Tongue (tissue), 2 donors: ENCODE results near the gene GALK2. TPM values are rescaled to one million over a fixed set of nuclear protein-coding genes. Genes with fewer than 3 reads are reported as not detected.

Source experiments
- DNase-seq: peaks from one replicate; pipeline ENCODE4 v3.0.0-alpha.2; 2015
- total RNA-seq: library from RNA; depleted of rRNA; stranded (reverse); fragments of >200 nt; gene quantifications from one replicate; pipeline ENCODE4 v1.2.3, GENCODE V29; 2014

Gene GALK2
- total RNA-seq, 1 donor from 2014 or later, result 45.1 TPM

DNA sequence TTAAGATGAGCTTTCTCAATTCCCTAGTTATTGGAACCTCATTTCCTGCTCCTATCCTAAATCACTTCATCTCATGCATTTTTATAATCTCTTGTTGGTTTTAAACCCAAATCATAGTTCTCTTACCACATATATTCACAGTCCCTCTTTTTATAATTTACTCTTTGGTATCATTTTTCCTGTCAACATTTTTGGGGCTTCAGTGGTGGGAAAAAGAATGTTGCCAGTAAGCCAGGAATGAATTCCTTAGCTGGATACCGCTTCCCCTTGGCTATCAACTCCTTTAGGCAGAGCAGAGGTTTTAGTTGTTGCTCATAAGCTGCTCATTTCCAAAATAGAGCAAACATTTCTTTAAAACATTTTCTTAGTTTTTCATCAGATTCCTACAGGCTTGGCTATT, 112.3 kb downstream of the GALK2 start:
- DNase-seq, result no peak

DNA sequence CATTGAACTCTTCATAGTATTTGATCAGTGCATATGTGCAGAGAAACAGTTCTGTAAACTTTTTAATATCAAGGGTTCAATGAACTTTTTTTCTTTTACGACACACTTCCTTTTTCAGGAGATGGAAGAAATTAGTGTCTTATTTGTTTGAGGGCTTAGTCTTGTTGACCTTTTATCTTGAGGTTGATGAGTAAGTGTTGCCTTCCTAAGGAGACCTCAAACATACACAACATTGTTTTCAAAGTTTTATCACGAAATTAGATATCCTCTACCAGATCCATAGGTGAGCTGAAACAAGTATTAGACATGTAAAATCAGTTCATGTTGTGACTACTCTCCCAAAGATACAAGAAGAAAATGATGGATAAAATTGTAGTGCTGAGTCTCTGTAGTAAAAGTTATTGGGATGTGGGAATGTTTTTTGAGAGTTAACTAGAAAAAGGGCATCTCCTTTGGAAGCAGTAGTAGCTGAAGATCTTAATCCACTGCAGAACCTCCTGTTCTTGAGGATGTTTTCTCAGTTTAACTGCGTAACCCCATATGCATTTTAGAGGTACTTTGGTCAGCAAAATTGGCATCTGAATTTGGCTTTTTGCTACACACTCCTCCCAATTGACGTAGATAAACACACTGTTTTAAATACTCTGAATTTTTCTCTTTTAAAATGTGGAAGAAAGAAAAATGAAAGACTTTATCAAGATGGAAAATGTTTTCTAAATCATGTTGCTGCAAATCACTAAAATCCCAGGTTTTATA, 116.8 kb downstream of the GALK2 start:
- DNase-seq, result no peak

DNA sequence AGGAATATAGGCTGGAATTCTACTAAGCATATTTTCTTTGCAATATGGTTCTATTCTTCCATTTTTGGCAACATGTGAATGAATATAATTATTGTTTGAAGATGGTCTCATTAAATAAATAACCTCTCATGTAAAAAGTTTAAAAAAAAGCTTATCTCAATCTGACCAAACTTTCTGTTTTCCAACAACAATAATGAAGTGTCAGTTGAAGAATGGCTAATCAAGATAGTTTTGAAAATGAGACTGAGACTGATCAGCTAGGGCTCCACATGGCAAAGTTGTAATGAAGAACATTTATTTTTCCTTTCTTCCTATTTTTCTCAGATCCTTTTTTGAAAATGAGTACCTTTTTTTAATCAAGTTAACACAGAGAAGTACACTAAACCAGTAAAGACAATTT, 117.4 kb downstream of the GALK2 start:
- DNase-seq, result no peak

DNA sequence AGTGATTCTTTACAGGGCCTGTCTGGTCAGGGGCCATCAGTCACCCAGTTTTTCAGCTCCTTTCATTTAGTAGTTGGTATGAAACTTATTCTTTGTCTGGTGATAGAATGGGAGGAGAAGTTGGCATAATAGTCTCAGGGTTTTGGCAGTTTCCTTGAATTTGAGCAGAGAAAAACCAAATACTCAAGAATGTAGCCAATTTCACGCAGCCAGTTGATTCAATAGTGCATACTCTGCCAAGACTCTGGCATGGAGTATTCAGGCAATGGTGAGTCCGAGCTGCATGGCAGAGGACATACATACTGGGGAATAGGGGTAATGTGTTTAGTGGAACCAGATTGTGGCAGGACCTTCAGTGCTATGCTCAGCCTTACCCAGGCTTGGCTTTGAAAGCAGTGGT, 118.3 kb downstream of the GALK2 start:
- DNase-seq, result peak; percentile 71

DNA sequence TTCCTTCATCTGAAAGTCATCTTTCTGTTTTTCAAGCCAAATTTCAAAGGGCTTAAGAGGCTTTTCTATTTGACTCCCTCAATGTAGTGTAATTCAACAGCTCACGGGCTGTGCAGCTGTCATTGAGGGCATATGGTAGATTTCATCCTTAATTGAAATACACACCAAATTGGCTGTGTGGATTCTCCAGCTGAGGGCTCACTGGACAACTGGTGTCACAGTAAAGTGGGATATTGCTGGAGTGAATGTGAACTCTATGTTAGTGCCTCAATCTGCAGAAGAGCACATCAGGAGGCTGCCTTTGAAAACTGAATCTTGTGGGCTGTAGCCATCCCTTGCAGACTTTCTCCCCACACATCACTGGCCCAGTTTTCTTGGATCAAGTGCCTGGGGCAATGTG, 120.1 kb downstream of the GALK2 start:
- peak; percentile 96 for DNase-seq

DNA sequence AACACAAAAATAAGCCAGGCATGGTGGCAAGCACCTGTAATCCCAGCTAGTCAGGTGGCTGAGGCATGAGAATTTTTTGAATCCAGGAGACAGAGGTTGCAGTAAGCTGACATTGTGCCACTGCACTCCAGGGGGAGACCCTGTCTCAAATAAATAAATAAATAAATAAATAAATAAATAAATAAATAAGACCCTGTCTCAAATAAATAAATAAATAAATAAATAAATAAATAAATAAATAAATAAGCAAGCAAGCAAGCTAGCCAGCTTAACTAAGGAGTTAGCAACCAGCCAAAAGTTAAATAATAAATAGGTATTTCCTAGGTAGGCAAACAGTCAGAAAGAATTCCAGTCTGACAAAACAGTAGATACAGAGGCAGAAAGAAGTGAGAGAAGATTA, 123.9 kb downstream of the GALK2 start:
- no peak for DNase-seq

DNA sequence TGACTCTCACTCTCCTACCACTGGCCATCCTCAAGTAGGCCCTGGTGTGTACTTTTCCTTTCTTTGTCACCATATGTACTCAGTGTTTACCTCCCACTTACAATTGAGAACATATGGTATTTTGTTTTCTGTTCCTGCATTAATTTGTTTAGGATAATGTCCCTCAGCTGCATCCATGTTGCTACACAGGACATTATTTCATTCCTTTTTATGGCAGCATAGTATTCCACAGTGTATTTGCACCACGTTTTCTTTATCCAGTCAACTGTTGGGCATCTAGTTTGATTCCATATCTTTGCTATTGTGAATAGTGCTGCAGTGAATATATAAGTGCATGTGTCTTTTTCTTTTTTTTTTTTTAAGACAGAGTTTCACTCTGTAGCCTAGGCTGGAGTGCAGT, 126.2 kb downstream of the GALK2 start:
- DNase-seq, result no peak

DNA sequence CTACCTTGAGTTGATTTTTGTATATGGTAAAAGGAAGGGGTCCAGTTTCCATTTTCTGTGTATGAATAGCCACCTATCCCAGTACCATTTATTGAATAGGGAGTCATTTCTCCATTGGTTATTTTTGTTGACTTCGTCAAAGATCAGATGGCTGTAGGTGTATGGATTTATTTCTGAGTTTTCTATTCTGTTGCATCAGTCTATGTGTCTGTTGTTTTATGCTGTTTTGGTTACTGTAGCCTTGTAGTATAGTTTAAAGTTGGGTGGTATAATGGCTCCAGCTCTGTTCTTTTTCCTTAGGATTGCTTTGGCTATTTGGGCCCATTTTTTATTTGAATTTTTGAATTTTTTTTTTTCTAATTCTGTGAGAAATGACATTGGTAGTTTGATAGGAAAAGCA, 127.5 kb downstream of the GALK2 start:
- no peak for DNase-seq

DNA sequence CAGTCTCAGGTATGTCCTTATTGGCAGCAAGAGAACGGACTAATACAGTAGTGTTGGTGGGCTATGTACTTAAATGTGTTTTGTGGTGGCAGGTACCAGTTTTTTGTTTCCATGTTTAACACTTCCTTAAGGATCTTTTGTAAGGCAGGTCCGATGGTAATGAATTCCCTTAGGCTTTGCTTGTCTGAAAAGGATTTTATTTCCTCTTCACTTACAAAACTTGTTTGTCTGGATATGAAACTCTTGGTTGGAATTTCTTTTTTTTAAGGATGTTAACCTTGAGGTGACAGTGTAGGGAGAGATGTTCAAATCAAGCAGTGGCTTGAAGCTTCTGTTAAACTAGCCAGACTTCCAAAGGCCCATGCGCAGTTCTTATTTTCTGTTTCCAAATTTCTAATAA, 130.8 kb downstream of the GALK2 start:
- no peak for DNase-seq

DNA sequence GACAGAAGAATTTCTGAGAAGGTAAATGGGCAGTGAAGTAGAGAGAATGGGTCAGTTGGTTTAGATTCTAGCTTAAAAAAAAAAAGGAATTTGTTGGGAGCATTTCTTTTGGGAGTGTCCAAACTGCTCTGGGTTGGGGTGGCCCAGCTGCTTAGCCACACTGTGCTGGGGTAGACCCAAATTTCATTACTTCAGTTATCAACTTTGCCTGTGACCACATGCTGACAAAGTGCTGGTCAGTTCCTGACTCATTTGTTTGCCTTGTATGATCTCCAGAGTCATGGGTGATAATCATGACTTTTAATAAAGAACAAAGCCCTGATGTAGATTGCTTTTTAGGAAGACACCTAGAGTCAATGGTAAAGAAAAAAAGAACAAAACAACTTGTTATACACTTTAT, 131.5 kb downstream of the GALK2 start:
- DNase-seq, result no peak

DNA sequence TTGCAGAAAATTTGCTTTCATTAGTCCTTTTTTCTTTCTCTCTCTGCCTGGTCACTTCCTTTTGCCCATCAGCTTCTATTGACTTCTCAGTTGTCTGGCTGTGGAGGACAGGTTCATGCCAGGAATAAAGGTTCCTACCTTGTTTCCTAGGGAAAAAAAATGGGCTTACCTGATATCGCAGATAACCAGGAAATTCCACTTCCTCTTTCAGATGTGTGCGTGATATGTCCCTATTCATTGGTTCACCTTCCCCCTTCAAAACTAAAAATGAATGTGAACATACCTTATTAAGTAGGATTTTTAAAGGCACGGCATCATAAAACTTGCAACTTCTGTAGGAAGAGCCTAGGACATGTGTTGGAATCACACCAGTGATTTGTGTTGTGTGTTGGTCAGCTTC, 133.0 kb downstream of the GALK2 start:
- DNase-seq, result no peak

DNA sequence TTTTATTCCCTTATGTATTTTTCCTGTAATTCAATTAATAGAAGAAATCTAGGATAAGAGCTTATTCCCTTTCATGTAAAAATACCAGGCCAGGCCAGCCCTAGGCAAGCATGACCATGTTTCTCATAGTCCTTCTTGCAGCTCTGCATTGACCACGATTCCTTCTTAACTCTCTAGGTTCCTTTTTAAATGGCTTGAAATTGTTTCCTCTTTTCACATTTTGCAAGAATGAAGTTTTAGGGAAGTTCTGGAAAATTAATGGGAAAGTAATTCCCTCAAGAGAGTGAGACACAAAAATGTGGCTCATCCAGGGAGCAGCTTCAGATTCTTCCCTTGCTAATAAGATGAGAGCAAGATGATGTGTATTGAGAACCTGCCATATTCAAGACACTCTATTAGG, 136.5 kb downstream of the GALK2 start:
- no peak for DNase-seq

DNA sequence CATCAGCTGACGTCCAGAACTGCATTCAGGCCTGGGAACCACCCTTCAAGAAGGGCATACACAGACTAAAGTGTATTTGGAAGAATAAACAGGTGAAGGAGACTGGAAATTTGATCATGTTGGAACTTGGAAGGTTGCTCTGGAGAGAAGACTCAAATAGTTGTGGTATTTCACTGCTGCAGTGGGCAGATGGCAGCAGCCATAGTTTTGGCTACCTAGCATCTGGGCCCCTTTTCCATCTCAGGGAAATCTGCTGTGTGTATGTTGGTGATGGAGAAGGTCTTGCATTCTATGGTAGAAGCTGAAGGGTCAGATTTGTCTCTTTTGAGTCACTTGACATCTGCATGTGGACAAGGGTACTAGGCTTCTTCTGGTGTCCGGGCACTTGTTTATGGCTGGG, 138.6 kb downstream of the GALK2 start:
- DNase-seq, result no peak

DNA sequence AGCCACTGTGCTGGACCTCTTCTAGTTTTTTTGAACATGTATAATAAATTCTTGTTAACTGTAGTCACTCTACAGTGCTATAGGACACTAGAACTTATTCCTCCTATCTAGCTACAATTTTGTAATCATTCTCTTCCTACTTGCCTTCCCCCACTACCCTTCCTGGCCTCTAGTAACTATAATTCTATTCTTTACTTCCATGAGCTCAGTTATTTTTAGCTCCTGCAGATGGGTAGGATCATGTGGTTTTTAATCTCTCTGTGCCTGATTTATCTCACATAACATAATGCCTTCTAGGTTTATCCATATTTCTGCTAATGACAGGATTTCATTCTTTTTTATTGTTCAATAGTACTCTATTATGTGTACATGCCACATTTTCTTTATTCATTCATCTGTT, 139.8 kb downstream of the GALK2 start:
- DNase-seq, result no peak

DNA sequence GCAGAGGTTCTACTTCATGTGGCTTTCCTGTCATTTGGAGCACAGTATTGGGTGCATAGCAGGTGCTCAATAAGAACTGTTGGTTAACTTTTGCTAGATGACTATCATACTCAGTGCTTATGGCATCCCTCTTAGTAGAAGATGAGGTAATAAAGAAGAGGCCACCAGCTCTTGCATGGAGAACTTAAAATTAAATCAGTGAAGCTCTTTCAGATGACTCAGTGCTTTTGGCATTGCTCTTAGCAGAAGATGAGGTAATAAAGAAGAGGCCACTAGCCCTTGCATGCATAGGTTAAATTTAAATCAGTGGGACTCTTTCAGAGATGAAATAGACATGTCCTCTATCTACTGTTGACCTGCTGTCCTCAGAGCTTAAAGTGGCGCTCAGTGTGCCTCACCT, 143.6 kb downstream of the GALK2 start:
- peak; percentile 44 for DNase-seq

DNA sequence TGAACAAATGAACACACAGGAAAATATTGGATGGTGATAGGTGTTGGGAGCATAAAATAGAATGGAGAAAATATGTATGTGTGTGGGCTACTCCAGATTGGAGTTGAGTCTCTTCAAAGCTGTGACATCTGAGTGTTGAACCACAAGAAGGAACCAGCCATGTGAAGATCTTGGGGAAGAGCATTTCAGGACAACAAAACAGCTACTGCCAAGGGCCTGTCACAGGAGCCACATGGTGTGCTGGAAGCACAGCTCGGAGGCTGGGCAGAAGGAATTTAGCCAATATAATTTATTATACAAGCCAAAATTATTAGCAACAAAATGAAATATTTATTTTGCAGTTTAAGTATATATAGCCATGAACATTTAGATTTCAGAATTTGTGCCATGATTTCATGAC, 144.7 kb downstream of the GALK2 start:
- DNase-seq, result peak; percentile 60

DNA sequence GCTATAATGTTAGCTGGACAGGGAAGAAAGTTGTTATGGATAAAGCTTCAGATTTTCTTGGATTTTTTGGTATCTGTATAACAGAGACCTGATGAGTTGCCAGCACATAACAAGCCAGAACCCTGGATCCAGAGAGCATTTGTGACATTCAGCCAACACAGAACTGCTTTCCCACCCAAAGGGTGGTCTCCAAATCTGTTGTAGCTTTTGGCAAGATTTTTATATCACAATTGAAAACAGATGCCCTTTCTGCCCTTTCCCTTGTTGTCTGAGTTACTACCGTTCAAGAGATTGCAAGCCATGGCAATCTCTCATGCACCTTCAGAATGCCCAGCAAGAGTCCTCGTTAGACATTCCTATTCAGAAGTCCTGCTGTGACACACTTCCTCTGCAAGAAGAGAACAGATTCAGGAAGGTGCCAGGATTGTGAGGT, 145.4 kb downstream of the GALK2 start:
- DNase-seq, result peak; percentile 89

DNA sequence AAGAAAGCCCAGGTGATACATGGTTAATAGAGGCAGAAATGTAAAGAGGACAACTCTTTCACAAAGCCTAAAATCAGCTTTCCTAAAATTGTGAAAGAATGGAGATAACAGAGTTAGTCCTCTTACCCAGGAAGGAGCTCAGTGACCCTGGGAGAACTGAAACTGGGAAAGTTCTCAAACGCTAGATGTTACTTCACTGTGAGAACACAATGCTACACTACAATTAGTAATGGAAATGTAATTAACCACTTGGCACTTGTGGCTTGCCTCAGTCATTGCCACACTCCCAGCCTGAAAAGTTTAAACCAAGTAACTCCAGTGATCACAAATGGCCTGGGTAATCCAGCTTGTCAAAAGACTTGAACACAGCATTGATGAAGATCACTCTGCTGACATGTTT, 150.3 kb downstream of the GALK2 start:
- DNase-seq, result no peak

DNA sequence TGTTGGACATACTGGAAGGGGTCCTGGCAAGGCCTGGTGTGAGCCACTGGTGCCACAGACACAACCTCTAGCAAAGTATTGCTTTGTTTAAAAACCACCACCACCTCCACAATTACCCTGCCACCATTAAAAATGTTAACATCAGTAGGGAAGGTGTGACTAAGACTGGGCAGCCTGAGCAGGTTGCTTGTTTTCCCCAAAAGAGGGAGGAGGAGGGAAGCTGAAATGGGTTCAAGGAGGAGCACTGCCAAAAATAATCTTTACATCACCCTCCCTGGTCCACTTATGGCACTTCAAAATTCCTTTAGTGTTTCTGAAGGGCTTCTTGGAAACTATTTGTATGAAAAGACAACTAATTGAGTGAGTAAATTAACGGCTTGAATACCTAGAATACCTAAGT, 153.2 kb downstream of the GALK2 start:
- no peak for DNase-seq

DNA sequence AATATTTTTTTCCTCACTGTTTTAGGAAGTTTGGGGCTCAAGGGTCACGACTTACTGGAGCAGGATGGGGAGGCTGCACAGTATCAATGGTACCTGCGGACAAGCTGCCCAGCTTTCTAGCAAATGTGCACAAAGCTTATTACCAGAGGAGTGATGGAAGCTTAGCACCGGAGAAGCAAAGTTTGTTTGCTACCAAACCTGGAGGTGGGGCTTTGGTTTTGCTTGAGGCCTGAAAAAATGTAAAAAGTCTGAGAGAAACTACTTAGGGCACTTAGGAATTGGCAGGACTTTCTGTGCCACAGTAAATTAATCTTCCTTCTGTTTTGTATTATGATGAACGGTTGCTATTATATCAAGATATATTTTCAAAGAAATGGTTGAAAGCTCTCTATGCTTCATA, 157.9 kb downstream of the GALK2 start:
- DNase-seq, result peak; percentile 20

DNA sequence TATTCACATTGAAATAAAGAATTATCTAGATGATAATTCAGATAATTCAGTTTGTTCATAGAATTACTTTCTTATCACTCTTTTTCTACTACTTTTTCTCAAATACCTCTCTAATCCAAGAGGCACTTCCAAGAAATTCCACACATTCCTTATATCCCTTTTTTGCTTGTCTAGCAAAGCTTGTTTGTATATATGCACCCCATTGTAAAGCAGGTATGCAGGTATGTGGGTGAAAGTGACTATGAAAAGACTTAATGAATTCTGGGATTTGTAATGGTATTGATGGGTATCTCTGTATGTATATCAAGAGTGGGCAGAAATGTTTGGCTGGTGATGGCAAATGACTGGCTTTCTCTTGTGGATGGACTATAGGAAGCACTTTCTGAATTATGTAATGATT, 158.9 kb downstream of the GALK2 start:
- no peak for DNase-seq

DNA sequence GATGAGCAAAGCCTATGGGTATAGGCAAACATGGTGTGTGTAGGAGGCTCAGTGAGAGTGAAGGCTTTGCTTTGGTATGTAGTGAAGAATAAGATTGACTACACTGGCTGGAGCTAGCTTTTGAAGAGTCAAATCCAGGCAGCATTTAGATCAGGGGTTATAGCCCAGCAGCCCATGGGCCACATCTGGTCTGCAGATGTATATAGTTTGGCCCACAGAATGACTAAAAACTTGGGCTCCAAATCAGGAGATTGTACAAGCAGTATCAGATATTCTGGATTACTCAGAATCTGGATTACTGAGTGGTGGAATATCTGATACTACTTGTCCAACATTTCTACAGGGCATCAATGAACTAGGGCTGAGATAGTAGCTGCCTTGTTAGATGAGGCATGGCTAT, 160.1 kb downstream of the GALK2 start:
- DNase-seq, result no peak

DNA sequence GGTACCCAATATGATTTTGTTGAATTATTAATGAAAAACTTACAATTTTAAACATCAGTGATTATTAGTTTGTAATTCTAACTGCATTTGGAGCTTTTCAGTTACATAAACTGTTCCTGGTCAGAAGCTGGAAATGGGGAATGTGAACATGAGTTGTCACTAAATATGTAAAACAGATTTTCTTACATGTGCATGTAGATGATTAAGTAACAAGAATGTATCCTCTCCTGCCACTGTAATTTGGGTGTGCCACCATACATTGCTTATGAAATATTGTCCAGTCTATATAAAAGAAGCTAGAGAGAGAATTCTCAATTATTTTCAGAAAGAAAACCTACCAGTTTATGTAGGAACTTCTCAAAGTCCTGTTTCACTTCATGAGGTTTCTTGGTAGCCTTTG, 161.4 kb downstream of the GALK2 start:
- DNase-seq, result no peak

DNA sequence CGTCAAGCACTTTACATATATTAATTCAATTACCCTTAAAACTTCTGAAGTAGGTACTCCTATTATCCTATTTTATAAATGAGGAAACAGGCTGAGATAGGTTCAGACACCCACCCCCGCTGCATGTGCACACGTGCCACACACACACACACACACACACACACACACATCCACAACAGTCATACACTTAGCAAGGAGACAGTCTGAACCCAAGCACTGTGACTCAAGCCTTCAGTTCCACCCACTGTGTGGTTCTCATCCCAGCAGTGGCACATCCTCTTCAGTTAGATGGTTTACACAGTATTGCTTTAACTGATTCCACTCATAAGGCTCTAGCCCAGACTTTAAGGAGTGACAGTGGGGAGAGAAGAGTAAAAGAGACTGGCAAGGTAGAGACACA, 161.9 kb downstream of the GALK2 start:
- DNase-seq, result no peak

DNA sequence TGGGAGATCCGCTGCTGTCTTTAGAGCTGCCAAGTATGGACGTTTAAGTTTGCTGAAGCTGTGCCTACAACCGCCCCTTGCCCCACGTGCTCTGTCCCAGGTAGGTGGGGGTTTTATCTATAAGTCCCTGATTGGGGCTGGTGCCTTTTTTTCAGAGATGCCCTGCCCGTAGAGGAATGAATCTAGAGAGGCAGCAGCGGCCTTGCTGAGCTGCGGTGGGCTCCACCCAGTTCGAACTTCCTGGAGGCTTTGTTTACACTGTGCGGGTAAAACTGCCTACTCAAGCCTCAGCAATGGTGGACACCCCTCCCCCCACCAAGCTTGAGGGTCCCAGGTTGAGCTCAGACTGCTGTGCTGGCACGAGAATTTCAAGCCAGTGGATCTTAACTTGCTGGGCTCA, 169.6 kb downstream of the GALK2 start:
- DNase-seq, result no peak
